Activated CD4-positive, alpha-beta T cell treated with anti-CD3 and anti-CD28 coated beads, Interleukin-2, amount 50 U/mL, for 24 hours (primary cell): ENCODE data around the gene GALR2.
"Not testable (repeated sequence)": the region's sequence is repeated elsewhere in the genome, so short reads cannot be mapped to it uniquely, and the experiment has no call there.

ENCODE experiments used
- DNase-seq, 2 donors: peaks; one replicate each; pipeline ENCODE4 v3.0.0-alpha.2; 2020; ENCODE audit warnings: low read depth in 1 of 2, low spot score in 1 of 2

GALR2 gene

DNA sequence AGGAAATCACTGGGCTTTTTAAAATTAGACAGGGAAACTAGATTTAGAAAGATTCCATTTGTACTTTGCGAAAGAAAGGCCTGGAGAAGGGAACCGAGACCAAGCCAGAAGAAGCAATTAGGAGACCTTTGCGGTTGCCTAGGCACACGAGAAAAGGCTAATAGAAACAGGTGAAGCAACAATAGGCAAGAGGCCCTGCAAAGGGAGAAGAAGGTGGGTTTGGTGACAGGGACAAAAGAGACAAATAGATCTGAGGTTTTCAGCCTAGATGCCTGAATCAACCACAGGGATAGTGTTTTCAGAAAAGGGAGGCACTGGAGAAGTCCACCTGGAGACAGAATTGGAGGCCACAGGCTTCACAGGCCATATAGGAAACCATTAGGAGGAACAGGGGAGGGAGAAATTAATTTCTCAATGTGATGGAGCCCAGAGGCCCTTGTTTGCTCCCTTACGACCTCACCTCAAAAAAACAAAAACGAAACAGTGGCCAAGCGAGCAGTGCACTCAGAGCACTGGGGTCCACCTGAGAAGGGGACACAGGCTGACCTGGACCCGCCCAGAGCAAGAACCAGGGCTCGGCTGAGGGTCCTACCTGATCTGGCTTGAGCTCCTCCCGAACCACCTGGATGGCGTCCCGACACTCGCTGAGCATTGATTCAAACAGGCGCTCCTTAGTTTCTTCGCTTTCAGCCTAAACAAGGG lies 24.6 kb upstream of the GALR2 start:
- DNase-seq = no peak

DNA sequence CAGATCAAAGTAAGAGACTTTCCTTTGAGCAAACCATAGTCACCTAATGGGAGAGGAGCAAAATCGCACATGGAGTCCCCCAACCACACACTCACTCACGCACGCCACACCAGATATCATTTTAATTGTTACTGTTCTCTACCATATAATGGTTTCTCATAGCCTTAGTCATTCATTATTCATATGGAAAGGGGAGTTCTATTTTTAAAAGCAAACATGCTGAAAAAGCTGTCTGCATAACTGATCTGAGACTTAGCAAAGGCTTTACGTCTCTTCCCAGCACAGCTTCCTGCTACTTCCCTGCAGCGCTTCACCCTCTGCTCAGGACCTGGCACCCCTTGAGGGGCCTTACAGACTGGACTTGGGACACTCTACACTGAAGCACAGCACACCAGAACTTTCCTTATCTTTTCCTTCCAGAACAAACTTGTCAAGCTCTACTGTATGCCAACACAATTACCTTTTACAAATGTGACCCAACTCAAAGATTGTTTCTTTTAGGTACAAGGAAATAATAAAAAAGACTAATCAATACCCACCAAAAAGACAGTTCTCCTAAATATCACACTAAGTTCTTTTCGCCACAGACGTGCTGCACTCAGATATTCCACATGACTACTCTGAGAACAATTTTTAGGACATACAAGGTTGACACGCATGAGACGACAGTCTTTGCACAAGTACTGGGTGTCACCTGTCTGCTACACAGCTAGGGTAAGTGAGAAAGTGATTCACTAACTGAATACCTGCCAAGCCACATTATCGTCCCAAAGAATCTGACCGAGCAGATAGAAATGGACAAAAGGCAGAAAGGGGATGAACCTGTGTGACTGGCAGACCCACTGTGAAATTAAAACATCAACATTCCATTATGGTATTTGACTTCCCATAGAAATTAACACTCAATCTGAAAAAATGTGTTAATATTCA lies 23.8 kb upstream of the GALR2 start:
- no peak for DNase-seq

GRCh38 chr17:76051561-76051960 lies 23.0 kb upstream of the GALR2 start:
- no peak for DNase-seq

- no peak for DNase-seq
Measured at GRCh38 chr17:76053246-76054111, 21.1 kb upstream of the GALR2 start.

GRCh38 chr17:76054112-76054476 lies 20.5 kb upstream of the GALR2 start:
- no peak for DNase-seq

GRCh38 chr17:76056882-76057281 lies 17.7 kb upstream of the GALR2 start:
- no peak for DNase-seq

DNA sequence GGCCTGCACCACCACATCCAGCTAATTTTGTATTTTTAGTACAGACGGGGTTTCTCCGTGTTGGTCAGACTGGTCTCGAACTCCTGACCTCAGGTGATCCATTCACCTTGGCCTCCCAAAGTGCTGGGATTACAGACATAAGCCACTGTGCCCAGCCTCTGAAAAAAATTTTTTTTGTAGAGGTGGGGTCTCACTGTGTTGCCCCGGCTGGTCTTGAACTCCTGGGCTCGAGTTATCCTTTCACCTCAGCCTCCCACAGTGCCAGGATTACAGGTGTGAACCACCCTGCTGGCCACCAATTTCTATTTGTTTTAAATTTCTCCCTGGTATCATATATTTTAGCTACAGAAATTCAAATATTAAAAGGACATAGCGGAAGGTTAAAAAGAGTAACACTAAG lies 16.3 kb upstream of the GALR2 start:
- DNase-seq = not testable (repeated sequence)

- DNase-seq = peak in 1 of 2 donors; percentile 58
Measured at GRCh38 chr17:76063875-76064546, 10.6 kb upstream of the GALR2 start.

- DNase-seq = no peak
Measured at GRCh38 chr17:76065775-76066174, 8.8 kb upstream of the GALR2 start.

GRCh38 chr17:76071531-76072147 lies 2.9 kb upstream of the GALR2 start:
- peak in 1 of 2 donors; percentile 38 for DNase-seq

DNA sequence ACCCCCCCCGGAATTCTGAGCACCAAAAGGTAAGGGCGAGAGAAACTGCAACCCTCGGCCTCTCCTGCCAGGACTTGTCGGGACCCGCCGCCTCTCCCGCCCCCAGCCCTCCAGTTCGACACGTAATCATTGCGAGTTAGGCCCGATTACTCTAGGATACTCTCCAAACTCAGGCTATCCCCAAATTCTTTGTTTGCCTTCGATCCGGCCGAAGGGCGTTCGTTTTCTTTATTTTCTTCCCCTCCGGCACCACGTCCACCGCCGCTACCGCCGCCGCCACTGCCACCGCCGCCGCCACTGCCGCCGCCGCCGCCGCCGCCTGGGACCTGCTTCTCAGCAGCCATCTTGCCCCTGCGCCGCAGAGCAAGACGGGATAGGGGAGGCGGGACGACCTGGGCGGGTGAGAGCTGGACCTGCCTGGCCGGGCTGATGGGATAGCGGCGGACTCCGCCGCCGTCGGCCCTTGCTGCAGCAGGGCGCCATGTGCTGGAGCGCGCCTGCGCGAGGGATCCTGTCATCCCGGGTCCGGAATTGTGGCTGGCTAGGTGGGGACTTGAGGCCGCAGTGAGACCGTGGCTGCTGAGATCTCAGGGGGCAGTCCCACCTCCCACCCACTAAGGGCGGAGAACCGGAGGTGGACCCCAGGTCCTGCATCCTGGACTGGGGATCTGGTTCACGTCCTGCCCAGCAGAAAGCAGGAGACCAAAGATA lies 2.3 kb upstream of the GALR2 start, which contains the start of gene SRP68:
Gene SRP68 (minus strand): TSS at position 370 of the 711 bp plus-strand sequence. CDS start 26 bp downstream, at position 344.
- DNase-seq = peak; percentile 66 to 80

DNA sequence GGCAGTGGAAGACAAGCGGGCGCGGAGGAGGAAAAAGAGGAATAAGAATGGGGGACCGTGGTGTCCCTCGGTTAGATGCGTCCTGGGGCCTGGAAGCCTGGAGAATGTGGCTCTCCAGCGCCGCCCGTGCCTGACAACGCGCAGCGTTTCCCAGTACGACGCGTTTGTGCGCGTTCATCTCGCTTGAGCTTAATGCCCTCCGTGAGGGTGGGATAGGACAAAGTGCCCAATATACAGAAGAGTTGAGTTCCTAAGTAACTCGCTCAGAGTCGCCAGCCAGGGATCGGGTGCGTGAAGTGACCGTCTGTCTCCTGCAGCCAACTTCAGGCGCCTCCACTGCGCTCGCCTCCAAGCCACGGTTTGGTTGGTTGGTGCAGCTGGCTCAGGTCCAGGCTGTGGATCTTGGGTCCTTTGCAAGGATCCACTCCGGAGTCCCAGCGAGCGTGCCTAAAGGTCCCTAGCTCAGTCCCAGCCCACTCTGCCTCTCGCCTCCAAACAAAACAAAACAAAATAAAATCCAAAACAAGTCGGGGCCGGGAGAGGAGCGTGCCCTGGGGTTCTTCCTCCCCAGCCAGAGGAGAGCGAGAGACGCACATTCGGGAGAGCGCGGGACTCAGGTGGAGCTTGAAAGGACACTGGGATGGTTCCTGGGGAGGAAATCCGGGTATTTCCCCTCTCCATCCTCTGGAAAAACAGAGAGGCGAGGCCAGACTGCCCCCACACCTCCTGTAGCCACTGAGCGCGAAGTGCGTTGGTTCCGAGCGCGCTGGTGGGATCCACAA lies 974 bp downstream of the GALR2 start:
- no peak for DNase-seq

DNA sequence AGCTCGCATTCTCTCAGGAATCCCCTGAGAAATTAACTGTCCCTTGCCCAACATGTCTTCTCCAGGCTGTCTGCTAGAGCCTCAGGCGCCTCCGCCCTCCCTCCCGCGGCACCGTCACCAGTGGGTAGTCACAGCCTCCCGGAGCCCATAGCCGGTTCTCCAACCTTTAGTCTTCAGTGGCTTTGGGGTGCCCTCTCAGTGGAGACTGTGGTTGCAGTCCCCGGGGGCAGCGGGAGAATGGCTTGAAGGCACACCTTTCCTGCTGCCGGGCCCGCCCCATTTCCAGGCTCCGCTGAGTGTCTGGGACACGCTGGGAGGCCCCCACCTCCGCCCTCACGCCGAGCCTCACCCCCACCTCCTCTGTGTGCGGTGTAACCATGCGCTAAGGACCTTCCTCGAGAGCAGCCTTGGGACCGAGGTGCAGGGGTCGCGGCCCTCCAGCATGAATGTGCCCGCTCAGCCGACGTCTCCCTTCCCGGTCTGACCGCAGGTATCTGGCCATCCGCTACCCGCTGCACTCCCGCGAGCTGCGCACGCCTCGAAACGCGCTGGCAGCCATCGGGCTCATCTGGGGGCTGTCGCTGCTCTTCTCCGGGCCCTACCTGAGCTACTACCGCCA lies 1.7 kb downstream of the GALR2 start:
- no peak for DNase-seq

GRCh38 chr17:76076765-76077583 lies 2.4 kb downstream of the GALR2 start:
- DNase-seq = no peak

- DNase-seq = no peak
Measured at GRCh38 chr17:76077584-76078110, 3.1 kb downstream of the GALR2 start.

DNA sequence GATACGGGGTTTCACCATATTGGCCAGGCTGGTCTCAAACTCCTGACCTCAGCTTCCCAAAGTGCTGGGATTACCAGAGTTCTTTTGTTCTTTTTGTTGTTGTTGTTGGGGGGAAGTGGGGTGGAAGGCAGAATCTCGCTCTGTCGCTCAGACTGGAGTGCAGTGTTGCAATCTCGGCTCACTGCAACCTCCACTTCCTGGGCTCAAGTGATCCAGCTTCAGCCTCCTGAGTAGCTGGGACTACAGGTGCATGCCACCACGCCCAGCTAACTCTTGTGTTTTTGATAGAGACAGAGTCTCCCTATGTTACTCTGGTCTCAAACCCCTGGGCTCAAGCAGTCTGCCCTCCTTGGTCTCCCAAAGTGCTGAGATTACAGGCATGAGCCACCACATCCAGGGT lies 3.8 kb downstream of the GALR2 start:
- not testable (repeated sequence) for DNase-seq

DNA sequence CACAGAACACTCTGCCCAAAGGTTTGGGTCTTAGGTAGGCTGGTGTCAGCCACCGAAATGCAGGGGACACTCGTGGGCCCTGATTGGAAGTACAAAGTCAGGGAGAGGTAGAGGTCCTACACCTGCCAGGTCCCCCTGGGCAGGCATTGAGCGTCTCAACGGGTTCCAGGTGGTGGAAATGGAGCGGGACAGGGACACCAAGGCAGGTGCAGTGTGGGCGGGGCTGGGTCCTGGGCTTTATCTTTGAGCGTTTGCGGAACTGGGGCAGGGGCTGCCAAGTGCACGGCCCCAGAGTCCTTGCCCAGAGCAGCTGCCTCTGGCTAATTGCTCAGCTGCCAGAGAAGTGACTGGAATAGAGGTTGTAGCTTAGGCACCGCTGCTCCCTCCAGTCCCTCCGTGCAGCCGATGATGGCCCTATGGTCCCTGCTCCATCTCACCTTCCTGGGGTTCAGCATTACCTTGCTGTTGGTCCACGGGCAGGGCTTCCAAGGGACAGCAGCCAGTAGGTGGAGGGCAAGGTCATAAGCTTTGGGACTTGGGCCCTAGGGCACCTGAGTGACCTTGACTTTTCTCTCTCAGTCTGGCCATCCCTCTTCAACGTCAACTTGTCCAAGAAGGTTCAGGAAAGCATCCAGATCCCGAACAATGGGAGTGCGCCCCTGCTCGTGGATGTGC lies 4.4 kb downstream of the GALR2 start, which contains the start of gene ZACN:
Gene ZACN (plus strand): TSS at position 323 of the 675 bp plus-strand sequence. CDS start 83 bp downstream, at position 406.
- no peak for DNase-seq
